SK-N-SH treated with all-trans-retinoic acid at 6 μM for 48 hours (cell line): ENCODE results near the gene FRMD4B.
"Not testable (repeated sequence)": the region's sequence is repeated elsewhere in the genome, so short reads cannot be mapped to it uniquely, and the experiment has no call there.

Experiments used
- ATAC-seq: fragments of 200-7000 bp; cut with Tn5 transposase; 3 replicates; pipeline ENCODE4 v1.9.1; 2020; ENCODE audit warnings: mild to moderate bottlenecking, moderate library complexity
- ARNTL ChIP-seq: fragments of 450-650 bp; formaldehyde crosslinking; IDR thresholded peaks from 2 replicates; pipeline ENCODE4 v1.5.0; 2020; ENCODE audit warnings: low read depth, mild to moderate bottlenecking, moderate library complexity, borderline replicate concordance
- BACH2 ChIP-seq: fragments of 250-450 bp; sonication (Bioruptor Pico); IDR thresholded peaks from 2 replicates; pipeline ENCODE4 v1.9.0; 2021; ENCODE audit warnings: mild to moderate bottlenecking, borderline replicate concordance
- CSDC2 ChIP-seq: fragments of 250-450 bp; sonication (Bioruptor Pico); IDR thresholded peaks from 2 replicates; pipeline ENCODE4 v1.5.0; 2020; ENCODE audit warnings: mild to moderate bottlenecking, moderate library complexity
- ESRRG ChIP-seq: fragments of 250-450 bp; sonication (Bioruptor Pico); IDR thresholded peaks from 2 replicates; pipeline ENCODE4 v1.6.1; 2021; ENCODE audit warnings: mild to moderate bottlenecking
- GLIS3 ChIP-seq: fragments of 250-450 bp; sonication (Bioruptor Pico); IDR thresholded peaks from 2 replicates; pipeline ENCODE4 v1.5.0; 2020; ENCODE audit warnings: mild to moderate bottlenecking, moderate library complexity
- ISL1 ChIP-seq: fragments of 250-450 bp; sonication (Bioruptor Pico); IDR thresholded peaks from 2 replicates; pipeline ENCODE4 v2.1.2; 2022; ENCODE audit warnings: mild to moderate bottlenecking, moderate library complexity
- OSR1 ChIP-seq: fragments of 250-450 bp; sonication (Bioruptor Pico); IDR thresholded peaks from 2 replicates; pipeline ENCODE4 v1.8.0; 2022; ENCODE audit warnings: moderate library complexity, mild to moderate bottlenecking, inconsistent platforms
- POU6F1 ChIP-seq: fragments of 250-450 bp; sonication (Bioruptor Pico); IDR thresholded peaks from 2 replicates; pipeline ENCODE4 v1.8.0; 2021; ENCODE audit warnings: low read depth, mild to moderate bottlenecking, moderate library complexity, borderline replicate concordance
- PPARA ChIP-seq: fragments of 250-450 bp; sonication (Bioruptor Pico); IDR thresholded peaks from 2 replicates; pipeline ENCODE4 v1.5.0; 2020; ENCODE audit warnings: mild to moderate bottlenecking, borderline replicate concordance
- RARB ChIP-seq: fragments of 250-450 bp; sonication (Bioruptor Pico); IDR thresholded peaks from 2 replicates; pipeline ENCODE4 v1.8.0; 2021; ENCODE audit warnings: mild to moderate bottlenecking, moderate library complexity
- TCF4 ChIP-seq: fragments of 250-450 bp; sonication (Bioruptor Pico); IDR thresholded peaks from 2 replicates; pipeline ENCODE4 v1.8.0; 2021; ENCODE audit warnings: mild to moderate bottlenecking, moderate library complexity, borderline replicate concordance
- TSHZ2 ChIP-seq: fragments of 250-450 bp; sonication (Bioruptor Pico); IDR thresholded peaks from 2 replicates; pipeline ENCODE4 v1.5.0; 2020; ENCODE audit warnings: mild to moderate bottlenecking, moderate library complexity
- ZC3H10 ChIP-seq: fragments of 250-450 bp; sonication (Bioruptor Pico); IDR thresholded peaks from 2 replicates; pipeline ENCODE4 v1.5.1; 2021; ENCODE audit warnings: mild to moderate bottlenecking, moderate library complexity
- ZFP3 ChIP-seq: fragments of 250-450 bp; sonication (Bioruptor Pico); IDR thresholded peaks from 2 replicates; pipeline ENCODE4 v1.5.0; 2020; ENCODE audit warnings: mild to moderate bottlenecking, moderate library complexity
- ZFP30 ChIP-seq: fragments of 450-650 bp; formaldehyde crosslinking; IDR thresholded peaks from 2 replicates; pipeline ENCODE4 v1.5.0; 2022; ENCODE audit warnings: mild to moderate bottlenecking, moderate library complexity
- ZNF565 ChIP-seq: fragments of 450-650 bp; formaldehyde crosslinking; conservative IDR thresholded peaks from 2 replicates; pipeline ENCODE4 v1.5.0; 2020; ENCODE audit warnings: low read depth, mild to moderate bottlenecking, moderate library complexity
- ZNF70 ChIP-seq: fragments of 450-650 bp; formaldehyde crosslinking; IDR thresholded peaks from 2 replicates; pipeline ENCODE4 v1.5.0; 2020; ENCODE audit warnings: mild to moderate bottlenecking, moderate library complexity
- ZNF8 ChIP-seq: fragments of 450-650 bp; formaldehyde crosslinking; IDR thresholded peaks from 2 replicates; pipeline ENCODE4 v1.5.0; 2020; ENCODE audit warnings: mild to moderate bottlenecking, moderate library complexity
- TF ChIP-seq, protein P1 (sequence below): fragments of 250-450 bp; sonication (Bioruptor Pico); IDR thresholded peaks from 2 replicates; pipeline ENCODE4 v1.8.0; 2020; ENCODE audit warnings: mild to moderate bottlenecking, moderate library complexity, borderline replicate concordance
- TF ChIP-seq, protein P2 (sequence below): fragments of 250-450 bp; sonication (Bioruptor Pico); IDR thresholded peaks from 2 replicates; pipeline ENCODE4 v1.5.1; 2020; ENCODE audit warnings: low read depth, mild to moderate bottlenecking, moderate library complexity
- TF ChIP-seq, protein P3 (sequence below): fragments of 250-450 bp; sonication (Bioruptor Pico); IDR thresholded peaks from 2 replicates; pipeline ENCODE4 v1.5.1; 2021; ENCODE audit warnings: mild to moderate bottlenecking, moderate library complexity

Gene FRMD4B

GRCh38 chr3:69282181-69282580 lies 103.7 kb downstream of the FRMD4B start:
- no peak for ATAC-seq
- no peak for TF ChIP-seq RARB (CRISPR knock-in tag)
- TF ChIP-seq ZC3H10, result no peak
- TF ChIP-seq ZNF8 (CRISPR knock-in tag), result no peak
- TF ChIP-seq, protein P1, sequence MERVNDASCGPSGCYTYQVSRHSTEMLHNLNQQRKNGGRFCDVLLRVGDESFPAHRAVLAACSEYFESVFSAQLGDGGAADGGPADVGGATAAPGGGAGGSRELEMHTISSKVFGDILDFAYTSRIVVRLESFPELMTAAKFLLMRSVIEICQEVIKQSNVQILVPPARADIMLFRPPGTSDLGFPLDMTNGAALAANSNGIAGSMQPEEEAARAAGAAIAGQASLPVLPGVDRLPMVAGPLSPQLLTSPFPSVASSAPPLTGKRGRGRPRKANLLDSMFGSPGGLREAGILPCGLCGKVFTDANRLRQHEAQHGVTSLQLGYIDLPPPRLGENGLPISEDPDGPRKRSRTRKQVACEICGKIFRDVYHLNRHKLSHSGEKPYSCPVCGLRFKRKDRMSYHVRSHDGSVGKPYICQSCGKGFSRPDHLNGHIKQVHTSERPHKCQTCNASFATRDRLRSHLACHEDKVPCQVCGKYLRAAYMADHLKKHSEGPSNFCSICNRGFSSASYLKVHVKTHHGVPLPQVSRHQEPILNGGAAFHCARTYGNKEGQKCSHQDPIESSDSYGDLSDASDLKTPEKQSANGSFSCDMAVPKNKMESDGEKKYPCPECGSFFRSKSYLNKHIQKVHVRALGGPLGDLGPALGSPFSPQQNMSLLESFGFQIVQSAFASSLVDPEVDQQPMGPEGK (CRISPR knock-in tag), result no peak
- no peak for TF ChIP-seq ZNF70 (CRISPR knock-in tag)
- no peak for TF ChIP-seq BACH2
- TF ChIP-seq PPARA (CRISPR knock-in tag), result no peak
- TF ChIP-seq, protein P2, sequence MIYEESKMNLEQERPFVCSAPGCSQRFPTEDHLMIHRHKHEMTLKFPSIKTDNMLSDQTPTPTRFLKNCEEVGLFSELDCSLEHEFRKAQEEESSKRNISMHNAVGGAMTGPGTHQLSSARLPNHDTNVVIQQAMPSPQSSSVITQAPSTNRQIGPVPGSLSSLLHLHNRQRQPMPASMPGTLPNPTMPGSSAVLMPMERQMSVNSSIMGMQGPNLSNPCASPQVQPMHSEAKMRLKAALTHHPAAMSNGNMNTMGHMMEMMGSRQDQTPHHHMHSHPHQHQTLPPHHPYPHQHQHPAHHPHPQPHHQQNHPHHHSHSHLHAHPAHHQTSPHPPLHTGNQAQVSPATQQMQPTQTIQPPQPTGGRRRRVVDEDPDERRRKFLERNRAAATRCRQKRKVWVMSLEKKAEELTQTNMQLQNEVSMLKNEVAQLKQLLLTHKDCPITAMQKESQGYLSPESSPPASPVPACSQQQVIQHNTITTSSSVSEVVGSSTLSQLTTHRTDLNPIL (CRISPR knock-in tag), result no peak
- no peak for TF ChIP-seq TCF4 (CRISPR knock-in tag)
- no peak for TF ChIP-seq ESRRG (CRISPR knock-in tag)
- no peak for TF ChIP-seq CSDC2 (CRISPR knock-in tag)
- TF ChIP-seq TSHZ2 (CRISPR knock-in tag), result no peak
- no peak for TF ChIP-seq ZFP3 (CRISPR knock-in tag)
- TF ChIP-seq OSR1, result no peak
- no peak for TF ChIP-seq ARNTL
- no peak for TF ChIP-seq ISL1 (CRISPR knock-in tag)
- TF ChIP-seq ZFP30 (CRISPR knock-in tag), result no peak
- TF ChIP-seq, all 23 proteins: peak for 0

DNA sequence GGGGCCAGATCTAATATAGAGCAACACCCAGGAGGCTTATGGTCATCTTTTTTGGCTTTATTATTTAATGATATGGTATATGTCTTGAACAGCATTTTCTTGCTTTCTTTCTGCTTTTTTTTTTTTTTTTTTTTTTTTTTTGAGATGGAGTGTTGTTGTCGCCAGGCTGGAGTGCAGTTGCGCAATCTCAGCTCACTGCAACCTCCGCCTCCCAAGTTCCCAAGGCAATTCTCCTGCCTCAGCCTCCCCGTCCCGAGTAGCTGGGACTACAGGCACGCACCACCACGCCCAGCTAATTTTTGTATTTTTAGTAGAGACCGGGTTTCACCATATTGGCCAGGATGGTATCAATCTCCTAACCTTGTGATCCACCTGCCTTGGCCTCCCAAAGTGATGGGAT lies 108.5 kb downstream of the FRMD4B start:
- not testable (repeated sequence) for ATAC-seq

DNA sequence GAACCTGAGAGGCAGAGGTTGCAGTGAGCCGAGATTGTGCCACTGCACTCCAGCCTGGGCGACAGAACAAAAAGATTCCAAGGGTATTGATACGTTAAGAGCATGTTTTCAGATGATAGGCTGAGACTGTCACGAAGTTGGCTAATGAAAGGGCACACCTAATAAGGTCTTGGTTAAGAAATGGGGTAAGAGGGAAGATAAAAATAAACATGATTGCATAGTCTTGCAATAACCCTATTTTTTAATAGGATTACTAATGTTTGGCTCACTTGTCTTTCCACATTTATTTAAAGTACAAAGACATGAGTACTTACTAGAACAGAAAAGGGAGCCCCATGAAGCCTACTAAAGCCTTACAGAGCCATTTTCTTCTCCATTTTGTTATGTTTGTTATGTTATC lies 109.0 kb downstream of the FRMD4B start:
- TF ChIP-seq ZNF8 (CRISPR knock-in tag) (no peak), GLIS3 (CRISPR knock-in tag) (no peak), PPARA (CRISPR knock-in tag) (no peak), CSDC2 (CRISPR knock-in tag) (no peak), BACH2 (no peak), ZNF565 (CRISPR knock-in tag) (no peak), ZFP3 (CRISPR knock-in tag) (no peak), ZFP30 (CRISPR knock-in tag) (no peak), ISL1 (CRISPR knock-in tag) (no peak), OSR1 (no peak), POU6F1 (CRISPR knock-in tag) (no peak)
- TF ChIP-seq, protein P3, sequence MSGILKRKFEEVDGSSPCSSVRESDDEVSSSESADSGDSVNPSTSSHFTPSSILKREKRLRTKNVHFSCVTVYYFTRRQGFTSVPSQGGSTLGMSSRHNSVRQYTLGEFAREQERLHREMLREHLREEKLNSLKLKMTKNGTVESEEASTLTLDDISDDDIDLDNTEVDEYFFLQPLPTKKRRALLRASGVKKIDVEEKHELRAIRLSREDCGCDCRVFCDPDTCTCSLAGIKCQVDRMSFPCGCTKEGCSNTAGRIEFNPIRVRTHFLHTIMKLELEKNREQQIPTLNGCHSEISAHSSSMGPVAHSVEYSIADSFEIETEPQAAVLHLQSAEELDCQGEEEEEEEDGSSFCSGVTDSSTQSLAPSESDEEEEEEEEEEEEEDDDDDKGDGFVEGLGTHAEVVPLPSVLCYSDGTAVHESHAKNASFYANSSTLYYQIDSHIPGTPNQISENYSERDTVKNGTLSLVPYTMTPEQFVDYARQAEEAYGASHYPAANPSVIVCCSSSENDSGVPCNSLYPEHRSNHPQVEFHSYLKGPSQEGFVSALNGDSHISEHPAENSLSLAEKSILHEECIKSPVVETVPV (CRISPR knock-in tag), result no peak
- TF ChIP-seq, protein P1 (CRISPR knock-in tag), result no peak
- no peak for ATAC-seq

GRCh38 chr3:69276191-69276590 lies 109.7 kb downstream of the FRMD4B start:
- not testable (repeated sequence) for ATAC-seq
